Type B pancreatic cell (in vitro differentiated cells): ENCODE results near the gene VAMP8. TPM values are rescaled to one million over a fixed set of nuclear protein-coding genes. Genes with fewer than 3 reads are reported as not detected.

ENCODE experiments used
- DNase-seq: peaks from one replicate; pipeline ENCODE4 v3.0.0; 2021; ENCODE audit warnings: mixed read lengths; ENCODE audit not compliant: unreplicated experiment; ENCODE audit errors: extremely low spot score
- H3K27ac Mint-ChIP-seq: 2 replicates; pipeline ENCODE4 v1.8.0; 2021; ENCODE audit warnings: mild to moderate bottlenecking, mixed read lengths
- H3K27me3 Mint-ChIP-seq: 2 replicates; pipeline ENCODE4 v1.8.0; 2021; ENCODE audit warnings: mixed read lengths
- H3K36me3 Mint-ChIP-seq: 2 replicates; pipeline ENCODE4 v1.8.0; 2021; ENCODE audit warnings: mixed read lengths
- H3K4me1 Mint-ChIP-seq: one replicate; pipeline ENCODE4 v1.8.0; 2021; ENCODE audit warnings: mixed read lengths; ENCODE audit not compliant: unreplicated experiment
- H3K4me3 Mint-ChIP-seq: 2 replicates; pipeline ENCODE4 v1.8.0; 2021; ENCODE audit warnings: mild to moderate bottlenecking, mixed read lengths
- H3K9me3 Mint-ChIP-seq: 2 replicates; pipeline ENCODE4 v1.8.0; 2021; ENCODE audit warnings: mixed read lengths
- total RNA-seq: library from RNA; stranded (reverse); gene quantifications from 2 replicates; pipeline ENCODE4 v1.2.1, GENCODE V29; 2021; ENCODE audit warnings: low replicate concordance
- TF ChIP-seq, protein P1 (sequence below): fragments of 200-600 bp; sonication (generic); conservative IDR thresholded peaks from 2 replicates; pipeline ENCODE4 v1.5.0; 2021; ENCODE audit warnings: antibody characterized with exemption, mild to moderate bottlenecking

Gene VAMP8
- total RNA-seq, 1 donor from 2014 or later, result 62.8 TPM

GRCh38 chr2:85598594-85599340, 21.4 kb downstream of the VAMP8 start:
- H3K4me1 Mint-ChIP-seq, result peaks cover 19% of the 10 kb centered on the region
- peaks cover 4% of the 10 kb centered on the region for H3K36me3 Mint-ChIP-seq
- no peaks in the 10 kb centered on the region for H3K9me3 Mint-ChIP-seq
- no peaks in the 10 kb centered on the region for H3K27me3 Mint-ChIP-seq
- H3K27ac Mint-ChIP-seq, result no peak overlapping the region
- DNase-seq, result no peak
- peak overlapping the region; percentile 55 for H3K4me3 Mint-ChIP-seq
- TF ChIP-seq, protein P1, sequence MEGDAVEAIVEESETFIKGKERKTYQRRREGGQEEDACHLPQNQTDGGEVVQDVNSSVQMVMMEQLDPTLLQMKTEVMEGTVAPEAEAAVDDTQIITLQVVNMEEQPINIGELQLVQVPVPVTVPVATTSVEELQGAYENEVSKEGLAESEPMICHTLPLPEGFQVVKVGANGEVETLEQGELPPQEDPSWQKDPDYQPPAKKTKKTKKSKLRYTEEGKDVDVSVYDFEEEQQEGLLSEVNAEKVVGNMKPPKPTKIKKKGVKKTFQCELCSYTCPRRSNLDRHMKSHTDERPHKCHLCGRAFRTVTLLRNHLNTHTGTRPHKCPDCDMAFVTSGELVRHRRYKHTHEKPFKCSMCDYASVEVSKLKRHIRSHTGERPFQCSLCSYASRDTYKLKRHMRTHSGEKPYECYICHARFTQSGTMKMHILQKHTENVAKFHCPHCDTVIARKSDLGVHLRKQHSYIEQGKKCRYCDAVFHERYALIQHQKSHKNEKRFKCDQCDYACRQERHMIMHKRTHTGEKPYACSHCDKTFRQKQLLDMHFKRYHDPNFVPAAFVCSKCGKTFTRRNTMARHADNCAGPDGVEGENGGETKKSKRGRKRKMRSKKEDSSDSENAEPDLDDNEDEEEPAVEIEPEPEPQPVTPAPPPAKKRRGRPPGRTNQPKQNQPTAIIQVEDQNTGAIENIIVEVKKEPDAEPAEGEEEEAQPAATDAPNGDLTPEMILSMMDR, result no peak

DNA sequence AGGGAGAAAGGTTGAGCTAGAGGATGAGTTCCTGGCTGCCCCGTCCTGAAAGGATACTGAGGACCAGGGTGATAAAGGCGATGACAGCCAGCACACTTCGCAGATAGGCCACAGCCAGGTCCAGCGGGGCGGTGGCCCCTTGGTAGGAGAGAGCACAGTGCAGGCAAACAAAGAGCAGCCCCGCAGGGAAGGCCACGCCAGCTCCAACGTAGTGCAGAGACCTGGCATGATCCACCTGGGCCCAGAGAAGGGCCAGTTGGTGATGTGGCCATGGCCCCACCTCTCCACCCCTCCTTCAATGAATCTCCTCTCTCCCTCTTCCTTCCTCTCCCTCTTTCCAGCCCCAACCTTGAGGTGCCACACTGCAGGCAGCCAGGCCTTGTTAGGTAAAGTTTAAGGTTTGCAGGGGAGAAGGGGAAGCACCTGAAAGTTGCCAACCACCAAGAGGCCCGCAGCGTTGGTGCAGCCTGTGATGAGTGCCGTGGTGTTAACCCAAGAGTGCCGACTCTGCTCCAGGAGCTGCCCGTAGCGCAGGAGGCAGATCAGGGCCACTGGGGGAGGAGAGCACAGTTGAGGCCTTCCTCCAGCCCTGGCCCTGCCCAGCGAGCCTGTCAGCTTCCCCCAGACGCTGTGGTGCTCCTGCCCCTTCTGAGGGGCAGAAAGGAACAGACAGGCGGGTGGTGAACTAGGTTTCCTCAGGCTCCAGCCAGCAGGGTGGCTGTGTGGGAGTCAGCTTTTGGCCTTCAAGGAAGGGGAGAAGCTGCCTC, 22.3 kb downstream of the VAMP8 start:
- H3K9me3 Mint-ChIP-seq, result no peaks in the 10 kb centered on the region
- H3K36me3 Mint-ChIP-seq, result peaks cover 4% of the 10 kb centered on the region
- H3K27ac Mint-ChIP-seq, result no peak overlapping the region
- DNase-seq, result no peak
- peak overlapping the region; percentile 25 for H3K4me3 Mint-ChIP-seq
- H3K27me3 Mint-ChIP-seq, result no peaks in the 10 kb centered on the region
- H3K4me1 Mint-ChIP-seq, result peaks cover 17% of the 10 kb centered on the region
- TF ChIP-seq, protein P1, result no peak

GRCh38 chr2:85600235-85600575, 22.8 kb downstream of the VAMP8 start:
- peaks cover 4% of the 10 kb centered on the region for H3K36me3 Mint-ChIP-seq
- TF ChIP-seq, protein P1, result no peak
- no peak overlapping the region for H3K27ac Mint-ChIP-seq
- DNase-seq, result no peak
- H3K4me3 Mint-ChIP-seq, result peak overlapping the region; percentile 89
- peaks cover 20% of the 10 kb centered on the region for H3K4me1 Mint-ChIP-seq
- H3K9me3 Mint-ChIP-seq, result no peaks in the 10 kb centered on the region
- no peaks in the 10 kb centered on the region for H3K27me3 Mint-ChIP-seq

GRCh38 chr2:85600951-85601770, 23.8 kb downstream of the VAMP8 start:
- TF ChIP-seq, protein P1, result no peak
- peak overlapping the region; percentile 89 for H3K4me3 Mint-ChIP-seq
- no peaks in the 10 kb centered on the region for H3K36me3 Mint-ChIP-seq
- H3K4me1 Mint-ChIP-seq, result peaks cover 24% of the 10 kb centered on the region
- H3K27ac Mint-ChIP-seq, result peak overlapping the region; percentile 81
- no peaks in the 10 kb centered on the region for H3K27me3 Mint-ChIP-seq
- no peak for DNase-seq
- H3K9me3 Mint-ChIP-seq, result no peaks in the 10 kb centered on the region

- no peaks in the 10 kb centered on the region for H3K27me3 Mint-ChIP-seq
- no peaks in the 10 kb centered on the region for H3K36me3 Mint-ChIP-seq
- no peak for DNase-seq
- TF ChIP-seq, protein P1, result no peak
- peak overlapping the region; percentile 89 for H3K4me3 Mint-ChIP-seq
- peak overlapping the region; percentile 81 for H3K27ac Mint-ChIP-seq
- no peaks in the 10 kb centered on the region for H3K9me3 Mint-ChIP-seq
- peaks cover 25% of the 10 kb centered on the region for H3K4me1 Mint-ChIP-seq
Measured at GRCh38 chr2:85601771-85602475, 24.5 kb downstream of the VAMP8 start.
